ENCODE measurements around the gene RTN4RL2. TPM values are rescaled to one million over a fixed set of nuclear protein-coding genes. Genes with fewer than 3 reads are reported as not detected.

Gene RTN4RL2
- total and polyA plus RNA-seq, 2 donors (not counting 3 experiments of a cell fraction or from before 2014, with no cell fraction given): 0.35 to 1.3 TPM

DNA sequence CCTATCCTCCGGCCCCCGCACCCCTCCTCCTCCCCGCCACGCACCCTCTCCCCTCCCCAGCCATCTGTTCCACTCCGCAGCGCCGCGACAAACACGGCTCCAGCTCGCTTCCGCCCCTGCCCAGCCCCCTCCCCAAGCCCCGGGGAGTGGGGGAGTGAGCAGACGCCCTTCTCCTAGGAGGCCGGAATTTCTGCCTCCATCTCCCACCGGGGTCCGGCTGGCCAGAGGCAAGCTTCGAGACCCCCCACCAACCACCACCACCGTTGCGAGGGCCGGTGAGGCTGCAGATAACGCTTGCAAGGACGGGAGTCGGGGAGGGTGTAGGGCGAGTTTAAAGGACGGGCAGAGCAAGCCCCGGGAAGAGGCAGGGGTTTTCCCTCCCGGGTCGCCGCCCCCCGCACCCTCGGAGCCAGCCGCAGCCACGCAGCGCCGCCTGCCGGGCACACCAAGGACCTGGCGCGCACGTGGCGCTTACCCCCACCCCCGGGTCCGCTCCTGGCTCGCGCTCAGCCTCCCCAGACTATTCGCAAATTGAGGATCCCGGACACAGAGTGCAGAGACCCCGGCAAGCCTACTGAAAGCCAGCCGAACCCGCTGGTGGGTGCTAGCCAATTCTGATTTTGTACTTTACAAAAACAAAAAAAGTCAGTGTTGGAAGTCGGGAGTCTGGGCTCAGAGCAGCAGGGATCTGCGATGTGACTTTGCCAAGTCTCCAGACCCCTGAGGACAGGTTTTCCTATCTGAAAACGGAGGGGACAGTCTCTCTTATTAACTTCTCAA, 22.6 kb downstream of the RTN4RL2 start:
- DNase-seq (ENCODE audit: low read depth, low spot score): peak; percentile 37
- no TSS peak for BruUV-seq (replicated peaks)
- TF ChIP-seq, protein P1, sequence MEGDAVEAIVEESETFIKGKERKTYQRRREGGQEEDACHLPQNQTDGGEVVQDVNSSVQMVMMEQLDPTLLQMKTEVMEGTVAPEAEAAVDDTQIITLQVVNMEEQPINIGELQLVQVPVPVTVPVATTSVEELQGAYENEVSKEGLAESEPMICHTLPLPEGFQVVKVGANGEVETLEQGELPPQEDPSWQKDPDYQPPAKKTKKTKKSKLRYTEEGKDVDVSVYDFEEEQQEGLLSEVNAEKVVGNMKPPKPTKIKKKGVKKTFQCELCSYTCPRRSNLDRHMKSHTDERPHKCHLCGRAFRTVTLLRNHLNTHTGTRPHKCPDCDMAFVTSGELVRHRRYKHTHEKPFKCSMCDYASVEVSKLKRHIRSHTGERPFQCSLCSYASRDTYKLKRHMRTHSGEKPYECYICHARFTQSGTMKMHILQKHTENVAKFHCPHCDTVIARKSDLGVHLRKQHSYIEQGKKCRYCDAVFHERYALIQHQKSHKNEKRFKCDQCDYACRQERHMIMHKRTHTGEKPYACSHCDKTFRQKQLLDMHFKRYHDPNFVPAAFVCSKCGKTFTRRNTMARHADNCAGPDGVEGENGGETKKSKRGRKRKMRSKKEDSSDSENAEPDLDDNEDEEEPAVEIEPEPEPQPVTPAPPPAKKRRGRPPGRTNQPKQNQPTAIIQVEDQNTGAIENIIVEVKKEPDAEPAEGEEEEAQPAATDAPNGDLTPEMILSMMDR (IDR thresholded peaks at IDR 0.05; ENCODE audit: extremely low read depth in 1 of 2, insufficient read depth in 1 of 2, low read depth in 1 of 2, low read length in 2 of 2): peak; percentile 78 to 90
- peak; percentile 83 for TF ChIP-seq EZH2 (IDR thresholded peaks at IDR 0.05; ENCODE audit: borderline replicate concordance, low read depth, low read length, severe bottlenecking)
- TF ChIP-seq POLR2A (IDR thresholded peaks at IDR 0.05; ENCODE audit: low read depth, low read length): no peak
- peak; percentile 85 for TF ChIP-seq MYC (IDR thresholded peaks at IDR 0.05; ENCODE audit: low read depth, low read length)
- no peak for TF ChIP-seq FOS (IDR thresholded peaks at IDR 0.05; ENCODE audit: borderline replicate concordance, insufficient read depth, low read length)
- TF ChIP-seq GATA2 (IDR thresholded peaks at IDR 0.05; ENCODE audit: insufficient read depth, insufficient read length, low read depth, low read length): no peak
- TF ChIP-seq, protein P2, sequence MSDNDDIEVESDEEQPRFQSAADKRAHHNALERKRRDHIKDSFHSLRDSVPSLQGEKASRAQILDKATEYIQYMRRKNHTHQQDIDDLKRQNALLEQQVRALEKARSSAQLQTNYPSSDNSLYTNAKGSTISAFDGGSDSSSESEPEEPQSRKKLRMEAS (IDR thresholded peaks at IDR 0.05; ENCODE audit: insufficient read depth, insufficient read length): peak; percentile 68
- no peak for TF ChIP-seq POLR2AphosphoS5 (IDR thresholded peaks at IDR 0.05; ENCODE audit: insufficient read depth, low read depth, low read length)
- TF ChIP-seq JUN (IDR thresholded peaks at IDR 0.05; ENCODE audit: borderline replicate concordance, insufficient read depth, insufficient read length, low read depth): no peak

More for the DNA sequence above, 22.6 kb downstream of the RTN4RL2 start:
- Histone ChIP-seq H3K9me3 (replicated peaks; ENCODE audit: control insufficient read depth, insufficient read depth, low read length) (no peaks in the 10 kb centered on the region), H3K4me2 (ENCODE audit: insufficient read depth, low read length) (peak overlapping the region; percentile 16), H2AFZ (ENCODE audit: low read depth, low read length) (peak overlapping the region; percentile 55), H3K4me3 (replicated peaks in 1 of 3; ENCODE audit: insufficient read depth in 1 of 3, low read depth in 1 of 3, low read length in 3 of 3) (peak overlapping the region in 2 of 3 experiments; percentile 14 to 35), H3K9me1 (replicated peaks; ENCODE audit: control insufficient read depth, extremely low read depth, insufficient read depth, low read length) (no peaks in the 10 kb centered on the region), H3K27ac (ENCODE audit: insufficient read depth, low read depth, low read length) (no peak overlapping the region), H3K79me2 (ENCODE audit: control insufficient read depth, insufficient read depth, low read length) (no peaks in the 10 kb centered on the region), H3K4me1 (ENCODE audit: control insufficient read depth, extremely low read depth, insufficient read depth, low read length) (peaks cover 3% of the 10 kb centered on the region), H3K36me3 (ENCODE audit: control insufficient read depth in 2 of 2, extremely low read depth in 1 of 2, insufficient read depth in 2 of 2, low read length in 2 of 2) (no peaks in the 10 kb centered on the region), H4K20me1 (replicated peaks; ENCODE audit: control insufficient read depth, extremely low read depth, insufficient read depth, low read length) (no peaks in the 10 kb centered on the region), H3K9ac (replicated peaks; ENCODE audit: extremely low read depth, insufficient read depth, low read length) (no peak overlapping the region), H3K27me3 (ENCODE audit: control insufficient read depth in 2 of 2, insufficient read depth in 2 of 2, low read length in 2 of 2) (peaks cover 3 to 6% of the 10 kb centered on the region in 2 experiments)
- ChIA-PET CTCF (interaction anchor here (0.7 to 9.9 kb wide), 11 partner anchors 10 to 157 kb away, joined by 3 to 152 read pairs (median 5); partner anchors contain the start of gene RTN4RL2), POLR2A (no interaction called here)
- intact Hi-C loops (cut with micrococcal nuclease): loop anchor here (1.0 kb wide), 1 partner anchor 25 kb away; no protein-coding TSS in a partner anchor
- dilution Hi-C loops (cut with MboI; ENCODE audit: extremely low pct_ligation_motif_present, low sequenced_read_pairs): no loop called here
- FAIRE-seq: no peak

Measured in endothelial cell of umbilical vein (primary cell).